GM08714 (cell line): ENCODE measurements around the gene NSMF.

Experiments used
- H3K4me3 ChIP-seq: fragments of 200-500 bp; sonication (Bioruptor generic); 2 replicates; pipeline ENCODE4 v1.5.1; 2014; ENCODE audit warnings: mild to moderate bottlenecking, low read length, inconsistent platforms
- ZNF274 ChIP-seq: IDR thresholded peaks from 2 replicates; pipeline ENCODE4 v1.6.1; 2012; ENCODE audit warnings: mild to moderate bottlenecking, low read depth, low read length

Gene NSMF

GRCh38 chr9:137496601-137497375 lies 37.7 kb upstream of the NSMF start:
- no peak for TF ChIP-seq ZNF274

GRCh38 chr9:137494550-137495351 lies 35.6 kb upstream of the NSMF start:
- no peak overlapping the region for H3K4me3 ChIP-seq
- TF ChIP-seq ZNF274, result no peak

More at GRCh38 chr9:137496601-137497375, 37.7 kb upstream of the NSMF start:
- no peak overlapping the region for H3K4me3 ChIP-seq

- TF ChIP-seq ZNF274, result no peak
- no peak overlapping the region for H3K4me3 ChIP-seq
Observed at GRCh38 chr9:137494104-137494544, 35.0 kb upstream of the NSMF start.

DNA sequence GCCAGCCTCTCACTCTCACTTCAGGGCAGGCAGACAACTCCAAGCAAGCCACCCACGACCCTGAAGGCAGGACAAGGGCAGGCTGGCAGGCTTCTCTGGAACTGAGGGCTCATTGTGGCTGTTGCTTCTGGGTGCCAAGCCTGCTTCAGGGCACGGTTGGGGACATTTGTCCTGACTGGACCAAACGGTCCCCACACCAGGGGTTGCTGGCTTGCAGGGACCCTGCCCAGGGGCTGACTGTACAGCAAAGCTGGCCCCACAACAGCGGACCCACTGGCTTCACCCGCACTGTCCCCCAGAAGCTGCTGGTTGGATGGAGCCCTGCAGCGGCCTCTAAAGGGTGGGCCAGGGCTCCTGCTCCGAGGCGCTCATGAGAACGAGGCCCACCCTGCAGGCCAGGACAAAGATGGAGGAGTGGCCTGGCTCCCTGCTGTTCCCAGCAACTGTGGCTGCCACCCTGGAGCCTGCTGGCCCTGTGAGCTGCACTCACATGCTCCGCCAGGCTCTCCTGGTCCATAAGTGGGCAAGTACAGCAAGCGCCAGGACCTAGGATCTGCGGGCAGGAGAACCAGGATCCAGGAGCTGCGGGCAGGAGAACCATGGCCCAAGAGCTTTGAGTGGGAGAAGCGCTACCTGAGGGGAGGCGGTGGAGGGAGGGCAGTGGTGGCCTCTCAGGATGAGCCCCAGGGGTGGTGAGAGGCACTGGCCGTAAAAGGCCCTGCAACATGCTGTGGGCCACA lies 34.4 kb upstream of the NSMF start:
- TF ChIP-seq ZNF274, result no peak
- H3K4me3 ChIP-seq, result no peak overlapping the region

GRCh38 chr9:137492464-137493363 lies 33.6 kb upstream of the NSMF start:
- no peak for TF ChIP-seq ZNF274
- no peak overlapping the region for H3K4me3 ChIP-seq

DNA sequence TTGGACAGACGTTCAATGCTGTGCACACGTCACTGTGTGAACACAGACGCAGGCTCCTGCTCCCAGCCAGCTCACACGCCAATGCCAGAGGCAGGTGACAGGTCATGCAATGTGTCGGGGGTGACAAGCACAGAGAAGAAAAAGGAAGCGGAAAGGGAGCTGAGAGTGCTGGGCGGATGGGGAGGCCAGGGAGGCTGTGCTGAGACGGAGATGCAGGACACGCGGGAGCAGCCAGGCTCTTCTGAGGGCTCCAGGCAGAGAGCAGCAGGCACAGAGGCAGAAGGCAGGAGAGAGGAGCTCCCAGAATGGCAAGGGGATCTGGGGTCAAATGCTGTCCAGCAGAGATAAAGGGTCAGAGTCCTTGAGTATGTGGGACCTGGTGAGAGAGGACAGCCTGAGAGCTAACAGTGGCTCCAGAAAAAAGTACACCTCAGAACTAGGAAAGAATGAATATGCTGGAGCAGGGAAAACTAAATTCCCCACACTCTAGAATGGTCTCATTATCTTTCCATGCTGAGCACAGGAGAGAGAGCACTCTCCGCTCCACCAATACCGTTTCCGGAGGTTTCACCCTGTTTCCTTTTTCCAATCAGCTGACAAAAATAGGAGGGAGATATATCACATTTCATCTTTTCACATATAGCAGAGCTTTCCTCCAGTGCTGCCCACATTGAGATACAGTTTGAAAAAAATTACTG lies 32.8 kb upstream of the NSMF start:
- no peak overlapping the region for H3K4me3 ChIP-seq
- TF ChIP-seq ZNF274, result no peak

DNA sequence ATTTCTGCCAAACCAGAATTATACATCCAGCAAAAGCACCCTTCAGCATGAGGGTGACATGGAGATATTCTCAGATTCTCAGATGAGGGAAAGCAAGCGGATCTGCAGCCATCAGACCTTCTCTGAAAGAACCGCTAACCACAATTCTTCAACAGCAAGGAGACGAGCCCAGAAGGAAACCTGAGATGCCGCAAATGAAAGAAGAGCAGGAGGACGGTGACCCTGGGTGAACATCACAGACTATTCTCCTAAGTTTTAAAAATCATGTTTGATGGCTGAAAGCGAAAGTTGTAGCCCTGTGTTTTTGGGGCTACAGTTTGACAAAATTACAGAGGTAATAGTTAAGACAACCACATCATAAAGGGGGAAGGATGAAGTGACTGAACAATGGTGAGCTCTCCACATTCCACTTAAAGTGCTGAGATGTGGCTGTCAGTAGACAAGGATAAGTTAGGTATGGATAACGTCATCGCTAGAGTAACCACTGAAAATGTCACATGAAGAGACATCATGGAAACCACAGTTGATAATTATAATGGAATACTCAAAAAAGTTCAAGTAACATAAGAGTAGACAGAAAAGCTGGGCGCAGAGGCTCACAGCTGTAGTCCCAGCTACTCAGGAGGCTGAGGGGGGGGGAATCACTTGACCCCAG lies 31.5 kb upstream of the NSMF start:
- no peak overlapping the region for H3K4me3 ChIP-seq
- no peak for TF ChIP-seq ZNF274

DNA sequence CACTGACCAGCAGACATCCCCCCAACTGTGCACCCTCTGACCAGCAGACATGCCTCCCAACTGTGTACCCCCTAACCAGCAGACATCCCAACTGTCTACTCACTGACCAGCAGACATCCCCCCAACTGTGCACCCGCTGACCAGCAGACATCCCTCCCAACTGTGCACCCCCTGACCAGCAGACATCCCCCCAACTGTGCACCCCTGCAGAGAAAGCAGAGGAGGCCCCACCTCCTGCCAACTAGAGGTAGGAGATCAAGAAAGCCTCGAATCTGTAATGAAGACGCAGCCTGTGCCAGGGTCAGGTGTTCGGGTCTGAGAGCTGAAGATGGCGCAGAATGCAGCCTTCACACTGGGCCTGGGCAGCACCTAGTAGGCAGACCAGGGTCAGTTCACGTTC lies 29.8 kb upstream of the NSMF start:
- no peak overlapping the region for H3K4me3 ChIP-seq
- no peak for TF ChIP-seq ZNF274

GRCh38 chr9:137488327-137488653 lies 29.2 kb upstream of the NSMF start:
- no peak for TF ChIP-seq ZNF274
- no peak overlapping the region for H3K4me3 ChIP-seq

- TF ChIP-seq ZNF274, result no peak
- no peak overlapping the region for H3K4me3 ChIP-seq
Observed at GRCh38 chr9:137487454-137488326, 28.6 kb upstream of the NSMF start.

GRCh38 chr9:137486545-137487453 lies 27.7 kb upstream of the NSMF start:
- TF ChIP-seq ZNF274, result no peak
- no peak overlapping the region for H3K4me3 ChIP-seq
